Measurements from ENCODE around the gene LRP1.

Gene LRP1

GRCh38 chr12:57094208-57095160 lies 33.8 kb upstream of the LRP1 start:
- ATAC-seq (no peak), DNase-seq (no peak)

GRCh38 chr12:57095440-57095839 lies 32.8 kb upstream of the LRP1 start:
- DNase-seq (no peak), ATAC-seq (no peak)

GRCh38 chr12:57096099-57096572 lies 32.1 kb upstream of the LRP1 start:
- DNase-seq (no peak), ATAC-seq (no peak)

- no peak for ATAC-seq
- DNase-seq: no peak
Measured at GRCh38 chr12:57096748-57097553, 31.3 kb upstream of the LRP1 start.

- DNase-seq (no peak), ATAC-seq (no peak)
Measured at GRCh38 chr12:57097554-57097835, 30.8 kb upstream of the LRP1 start.

- ATAC-seq: no peak
- no peak for DNase-seq
Measured at GRCh38 chr12:57098546-57098945, 29.7 kb upstream of the LRP1 start.

GRCh38 chr12:57099047-57099714 lies 29.1 kb upstream of the LRP1 start:
- ATAC-seq (no peak), DNase-seq (no peak)

GRCh38 chr12:57099766-57100165 lies 28.5 kb upstream of the LRP1 start:
- DNase-seq (no peak), ATAC-seq (no peak)

- ATAC-seq (peak; percentile 19), DNase-seq (no peak)
Measured at GRCh38 chr12:57101892-57102695, 26.2 kb upstream of the LRP1 start.

- no peak for ATAC-seq
- no peak for DNase-seq
Measured at GRCh38 chr12:57103856-57104255, 24.4 kb upstream of the LRP1 start.

- DNase-seq: no peak
- peak; percentile 26 for ATAC-seq
Measured at GRCh38 chr12:57104292-57104910, 23.9 kb upstream of the LRP1 start.

GRCh38 chr12:57105011-57105753 lies 23.1 kb upstream of the LRP1 start:
- DNase-seq: no peak
- no peak for ATAC-seq

- DNase-seq: no peak
- no peak for ATAC-seq
Measured at GRCh38 chr12:57106021-57106708, 22.1 kb upstream of the LRP1 start.

GRCh38 chr12:57107456-57108155 lies 20.7 kb upstream of the LRP1 start:
- ATAC-seq (no peak), DNase-seq (no peak)

- ATAC-seq (no peak), DNase-seq (no peak)
Measured at GRCh38 chr12:57109207-57110103, 18.8 kb upstream of the LRP1 start.

GRCh38 chr12:57110104-57111030 lies 17.9 kb upstream of the LRP1 start:
- DNase-seq: peak; percentile 85

More at GRCh38 chr12:57110104-57111030, 17.9 kb upstream of the LRP1 start:
- peak; percentile 48 for ATAC-seq

All from stimulated activated naive CD8-positive, alpha-beta T cell treated with anti-CD3 and anti-CD28 coated beads, Interleukin-15, Interleukin-2, amounts not matched to agents 100 U/mL and 50 U/mL, for 24 hours (primary cell).